Uterine smooth muscle cell (primary cell): ENCODE measurements around the gene REPS1. TPM values are rescaled to one million over a fixed set of nuclear protein-coding genes. Genes with fewer than 3 reads are reported as not detected.

Source experiments
- total RNA-seq: library from RNA; depleted of rRNA; stranded (reverse); fragments of >200 nt; gene quantifications from 2 replicates; pipeline ENCODE4 v1.2.3, GENCODE V29; 2014

Gene REPS1
- 29.5 and 34.4 TPM in 2 replicates for total RNA-seq

GRCh38 chr6:138987643-138988468, at the start of gene REPS1:
Gene REPS1 (minus strand): TSS chr6:138988253. CDS start chr6:138987682, 571 bp downstream.

GRCh38 chr6:139028658-139029469, 40.8 kb upstream of the REPS1 start, which contains the start of gene ABRACL:
Gene ABRACL (plus strand): TSS chr6:139028745. CDS start chr6:139034161, 5,416 bp downstream.

Other genes starting within 250 kb of the REPS1 start
- 17.9 and 18.6 TPM in 2 replicates for gene CCDC28A, start 214.5 kb downstream of the REPS1 start, total RNA-seq
- gene ECT2L, start 192.2 kb downstream of the REPS1 start, total RNA-seq: 0.12 TPM in 1 of 2 replicates, not detected in the other
- 31.6 and 44.9 TPM in 2 replicates for gene ABRACL, start 40.5 kb upstream of the REPS1 start, total RNA-seq
- gene HECA, start 146.8 kb upstream of the REPS1 start, total RNA-seq: 15.2 and 19.7 TPM in 2 replicates